NCI-H2227 (cell line): ENCODE results near the gene ABCD2.
"Not testable (repeated sequence)": the region's sequence is repeated elsewhere in the genome, so short reads cannot be mapped to it uniquely, and the experiment has no call there.

ENCODE experiments used
- DNase-seq: peaks from one replicate; lab custom pipeline; 2025; ENCODE audit not compliant: unreplicated experiment; lab: John Stamatoyannopoulos, UW

Gene ABCD2

DNA sequence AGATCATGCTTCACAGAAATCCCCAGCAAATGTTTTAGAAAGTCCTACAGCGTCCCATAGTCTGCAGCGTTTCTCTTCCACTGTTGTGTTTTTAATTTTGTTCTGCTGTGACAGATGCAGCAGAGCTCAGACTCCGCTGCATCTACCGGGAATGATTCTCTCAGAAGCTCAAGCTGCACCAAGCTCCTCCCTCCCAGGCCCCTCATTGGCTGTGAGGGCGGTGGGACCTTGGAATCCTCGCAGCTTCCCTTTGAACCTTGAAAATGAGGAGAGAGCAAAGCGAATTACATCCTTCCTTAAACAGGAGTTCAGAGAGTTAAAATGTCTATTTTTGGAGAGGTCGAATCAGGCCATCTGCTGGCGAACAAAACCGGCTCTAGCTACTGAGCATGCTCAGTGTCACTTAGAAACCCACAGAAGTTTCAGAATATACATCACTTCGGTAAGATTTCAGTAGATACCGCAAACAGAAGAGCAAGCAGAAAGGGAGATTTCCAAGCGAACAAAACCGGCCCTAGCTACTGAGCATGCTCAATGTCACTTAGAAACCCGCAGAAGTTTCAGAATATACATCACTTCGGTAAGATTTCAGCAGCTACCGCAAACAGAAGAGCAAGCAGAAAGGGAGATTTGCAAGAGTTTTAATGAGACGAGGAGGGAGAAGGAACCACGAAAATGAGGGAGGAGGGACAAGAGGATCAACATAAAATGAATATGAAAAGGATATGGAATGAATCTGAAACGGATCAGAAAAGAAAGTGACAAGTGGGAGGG lies at the start of gene ABCD2:
ABCD2 (minus strand) TSS at position 144 of the 774 bp plus-strand sequence. CDS start 188 bp downstream, outside the sequence.
- peak; percentile 51 for DNase-seq

DNA sequence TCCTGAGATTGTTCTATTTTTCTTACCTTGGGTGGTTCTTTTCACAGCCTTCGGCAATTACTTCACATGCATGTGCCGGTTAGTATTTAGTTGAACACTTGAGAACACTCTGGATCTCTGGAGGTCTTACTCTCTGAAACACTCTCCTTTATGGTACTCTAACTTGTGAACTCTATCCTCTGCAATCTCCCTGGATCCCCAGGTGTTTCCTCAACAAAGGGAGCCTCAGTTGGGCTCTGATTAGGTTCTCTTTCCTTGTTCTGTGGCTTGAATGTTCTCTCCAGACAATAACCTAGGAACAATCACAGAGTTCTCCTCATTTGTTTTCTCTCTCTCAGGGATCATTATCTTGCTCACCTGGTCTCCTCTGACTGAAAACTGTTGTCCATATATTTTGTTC lies 40.5 kb upstream of the ABCD2 start:
- DNase-seq = no peak

DNA sequence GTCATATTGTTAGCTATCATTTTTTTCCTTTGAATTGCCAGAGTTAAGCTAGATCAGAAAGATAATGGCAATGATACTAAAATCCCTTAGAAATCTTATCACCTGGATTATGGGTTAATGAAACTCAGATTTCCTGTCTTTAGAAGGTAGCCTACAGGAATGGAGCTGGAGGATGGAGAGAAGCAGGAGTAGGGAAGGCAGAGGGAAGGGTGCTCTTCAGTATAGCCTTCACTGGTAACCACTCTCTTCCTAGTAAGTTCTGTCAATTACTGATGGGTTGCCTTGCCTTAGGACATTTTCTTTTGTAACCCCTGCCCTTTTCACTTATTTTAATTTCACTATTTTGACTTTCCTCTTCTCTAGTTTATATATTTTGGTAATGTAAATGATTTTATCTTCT lies 27.8 kb upstream of the ABCD2 start:
- DNase-seq = no peak

DNA sequence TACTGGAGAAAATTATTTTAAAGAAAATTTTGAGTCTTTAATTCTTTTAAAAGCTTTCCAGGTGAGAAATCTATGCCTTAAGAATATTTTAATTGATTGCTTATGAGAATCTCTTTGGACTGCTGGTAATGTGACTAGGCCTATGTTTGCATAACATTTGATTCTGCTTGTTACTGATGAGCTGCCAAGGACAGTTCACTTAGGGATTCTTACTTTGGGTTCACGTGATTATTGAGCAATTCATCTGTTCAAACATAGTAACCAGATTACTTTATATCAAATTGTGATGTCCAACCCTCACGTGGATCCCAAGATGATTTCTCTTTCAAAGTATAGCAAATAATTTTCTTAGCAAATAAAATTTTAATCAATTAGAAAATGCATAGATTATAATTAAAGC lies 27.4 kb upstream of the ABCD2 start:
- DNase-seq = no peak

DNA sequence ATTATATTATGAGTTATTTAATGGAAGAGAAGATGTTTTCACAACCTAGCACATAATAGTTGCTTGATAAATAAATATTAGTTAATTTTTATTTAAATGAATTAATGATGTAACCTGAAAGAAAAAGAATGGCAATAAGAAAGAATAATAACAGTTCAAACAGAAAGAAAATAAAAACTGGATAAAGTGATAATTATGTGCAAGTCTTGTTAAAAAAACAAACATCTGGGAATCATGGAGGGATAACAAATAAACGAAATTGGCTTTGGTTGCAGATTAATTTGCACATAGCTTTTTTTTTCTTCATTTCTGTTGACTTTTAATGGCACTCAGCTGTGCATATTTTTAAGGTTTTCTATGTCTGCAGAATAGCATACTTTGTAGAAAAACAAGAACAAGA lies 23.4 kb upstream of the ABCD2 start:
- no peak for DNase-seq

DNA sequence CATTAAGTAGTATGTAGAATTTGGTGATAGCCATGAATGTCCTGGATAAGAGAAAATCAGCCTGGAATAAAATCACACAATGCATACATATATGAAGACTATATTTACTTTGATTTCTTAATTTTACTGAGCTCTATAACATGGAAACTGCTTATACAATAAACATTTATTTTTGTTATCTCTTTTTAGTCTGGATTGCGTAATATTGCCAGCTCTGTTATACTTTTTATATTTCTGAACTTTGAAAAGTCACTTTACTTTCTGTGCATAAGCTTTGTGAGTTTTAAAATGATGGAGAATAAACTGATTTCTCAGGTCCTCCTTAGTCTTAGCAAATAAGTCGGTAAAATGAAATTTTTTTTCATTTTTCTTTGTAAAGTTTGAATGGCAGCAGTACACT lies 19.2 kb upstream of the ABCD2 start:
- no peak for DNase-seq

DNA sequence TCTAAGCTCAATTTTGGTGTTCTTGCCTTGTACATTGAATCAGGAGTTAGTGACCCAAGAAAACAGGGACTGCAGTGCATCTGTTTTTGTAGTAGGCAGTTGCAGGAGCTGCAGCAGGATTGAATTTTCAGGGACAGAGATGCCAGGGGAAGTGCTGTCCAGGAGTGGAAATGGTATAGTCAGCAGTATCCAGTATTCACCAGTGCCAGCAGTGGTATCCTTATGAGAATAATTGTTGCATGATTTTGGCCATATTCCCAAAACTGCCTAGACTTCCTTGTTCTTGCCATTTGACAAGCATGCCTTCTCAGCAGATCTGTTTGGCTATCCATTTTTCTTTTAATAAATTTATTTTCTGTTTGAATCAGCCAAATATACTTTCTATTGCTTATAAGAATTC lies 18.6 kb upstream of the ABCD2 start:
- no peak for DNase-seq

DNA sequence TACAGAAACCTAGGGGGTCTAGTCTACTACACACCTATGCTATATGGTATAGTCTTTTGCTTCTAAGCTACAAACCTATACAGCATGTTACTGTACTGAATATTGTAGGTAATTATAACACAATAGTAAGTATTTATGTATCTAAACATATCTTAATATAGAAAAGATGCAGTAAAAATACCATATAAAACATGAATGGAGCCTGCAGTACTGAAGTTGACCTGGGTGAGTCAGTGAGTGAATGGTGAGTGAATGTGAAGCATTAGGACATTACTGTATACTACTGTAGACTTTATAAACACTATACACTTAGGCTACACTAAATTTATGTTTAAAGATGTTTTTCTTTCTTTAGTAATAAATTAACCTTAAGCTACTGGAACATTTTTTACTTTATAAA lies 13.1 kb upstream of the ABCD2 start:
- DNase-seq = no peak

DNA sequence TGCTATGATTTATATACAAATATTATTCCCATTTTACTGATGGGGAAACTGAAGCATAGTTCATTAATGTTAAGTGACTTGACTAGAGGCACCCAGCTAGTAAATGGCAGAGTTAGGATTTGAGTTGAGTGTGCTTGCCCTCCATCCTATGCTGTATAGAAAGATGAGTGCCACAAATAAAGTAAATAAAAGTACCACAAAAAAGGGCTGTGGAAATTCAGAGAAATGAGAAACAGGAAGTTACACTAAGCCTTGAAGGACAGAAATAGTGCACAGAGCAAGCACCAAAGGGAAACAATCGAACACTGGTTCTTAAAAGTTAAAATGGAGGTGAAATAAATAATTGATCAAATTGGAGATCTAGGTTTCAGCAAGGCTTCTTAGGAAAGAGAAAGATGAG lies 9.2 kb upstream of the ABCD2 start:
- DNase-seq = no peak

DNA sequence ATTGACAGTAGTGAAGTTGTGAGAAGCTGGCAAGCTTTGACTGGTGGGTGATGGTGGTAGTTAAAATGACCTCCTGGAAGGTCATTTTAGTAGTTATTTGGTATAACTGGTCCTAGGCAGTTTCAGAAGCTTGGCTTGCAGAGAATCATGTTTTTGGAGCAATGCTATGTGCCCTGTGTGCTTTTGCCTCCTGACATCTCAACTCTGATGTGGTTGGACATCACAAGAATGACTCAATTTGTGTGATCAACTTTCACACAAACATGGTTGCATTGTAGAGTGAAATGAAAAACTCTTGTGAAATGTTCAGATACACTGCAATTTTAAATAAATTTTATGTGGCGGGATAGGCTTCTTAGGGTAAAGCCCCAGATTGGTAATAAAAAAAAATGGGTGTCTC lies 8.3 kb upstream of the ABCD2 start:
- no peak for DNase-seq

DNA sequence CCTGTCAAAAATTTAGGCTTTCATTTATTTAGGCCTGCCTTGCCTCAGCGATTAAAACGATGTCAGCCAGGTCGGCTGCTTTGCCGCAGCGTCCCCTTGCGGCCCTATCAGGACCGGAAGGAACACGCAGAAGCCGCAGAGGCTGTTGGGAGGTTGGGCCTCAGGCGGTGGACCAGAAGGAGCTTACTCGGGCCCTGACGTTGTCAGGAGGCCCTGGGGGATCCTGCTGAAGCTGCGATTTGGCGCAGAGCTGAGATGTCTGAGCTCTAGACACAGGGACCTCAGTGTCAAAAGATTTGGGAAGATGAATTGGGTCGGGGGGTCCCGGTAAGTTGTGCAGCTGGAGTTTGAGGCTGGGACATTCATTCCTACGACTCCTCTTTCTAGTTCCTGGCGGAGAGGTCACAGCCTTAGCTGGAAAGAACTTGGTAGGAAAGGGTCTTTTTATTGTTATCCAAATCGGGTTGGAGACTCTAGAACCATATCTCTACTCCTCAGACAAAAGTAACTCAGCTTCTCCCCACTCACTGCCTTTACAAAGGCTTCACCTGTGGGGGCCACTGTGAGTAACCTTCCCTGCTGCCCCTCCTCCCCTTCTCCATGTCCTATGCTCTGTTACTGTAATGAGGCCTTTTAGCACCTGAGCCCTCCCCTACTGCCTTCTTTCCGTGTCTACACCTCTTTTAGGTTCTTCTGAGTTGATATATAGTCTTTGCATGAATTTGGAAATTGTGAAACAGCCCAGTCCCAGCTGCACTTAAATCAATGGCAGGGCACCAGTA lies 6.6 kb upstream of the ABCD2 start:
- no peak for DNase-seq

DNA sequence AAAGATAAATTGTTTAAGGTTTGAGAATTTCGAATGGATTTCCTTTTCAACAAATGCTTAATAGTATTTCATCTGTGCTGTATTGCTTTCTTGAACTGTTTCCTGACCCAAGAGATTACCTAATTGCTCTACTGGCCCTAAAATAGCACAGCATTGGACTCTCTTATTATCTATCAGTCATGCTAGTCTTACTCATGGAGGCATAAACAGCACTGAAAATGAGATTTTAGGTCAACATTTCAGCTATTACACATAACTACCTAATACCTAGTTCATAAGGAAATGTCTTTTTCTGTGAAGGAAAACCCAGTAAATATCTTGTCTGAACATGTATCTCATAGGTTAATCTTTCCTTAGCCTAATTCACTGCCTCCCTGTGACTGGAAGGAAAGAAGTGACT lies 4.3 kb upstream of the ABCD2 start:
- no peak for DNase-seq

DNA sequence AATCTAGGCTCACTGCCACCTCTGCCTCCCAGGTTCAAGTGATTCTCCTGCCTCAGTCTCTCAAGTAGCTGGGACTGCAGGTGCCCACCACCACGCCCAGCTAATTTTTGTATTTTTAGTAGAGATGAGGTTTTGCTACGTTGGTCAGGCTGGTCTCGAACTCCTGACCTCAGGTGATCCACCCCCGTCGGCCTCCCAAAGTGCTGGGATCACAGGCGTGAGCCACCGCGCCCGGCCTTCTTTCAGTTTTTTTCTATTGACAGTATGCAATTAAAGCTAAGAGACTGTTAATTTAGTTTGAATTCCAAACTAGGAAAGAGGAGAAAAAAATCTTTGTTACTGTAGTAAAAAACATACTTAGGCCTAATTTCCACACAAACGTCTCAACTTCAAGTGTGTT lies 3.6 kb upstream of the ABCD2 start:
- DNase-seq = not testable (repeated sequence)

DNA sequence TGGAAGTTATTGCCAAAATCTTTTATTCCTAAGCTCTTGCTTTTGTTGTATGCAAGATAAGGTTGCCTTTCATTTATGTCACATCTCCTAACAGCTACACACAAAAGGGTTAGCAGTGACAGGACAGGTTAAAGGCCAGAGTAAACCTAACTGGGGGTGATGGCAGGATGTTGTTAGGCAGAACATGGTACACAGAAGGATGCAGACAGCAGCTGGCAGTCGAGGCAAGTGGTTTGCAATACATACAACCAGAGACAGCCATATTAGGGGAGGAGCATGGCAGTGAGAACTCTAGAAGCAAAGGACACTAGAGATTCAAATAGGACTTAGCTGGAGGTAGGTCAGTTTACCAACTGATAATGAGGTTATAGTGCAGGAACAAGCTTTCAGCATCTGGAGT lies 2.7 kb upstream of the ABCD2 start:
- DNase-seq = no peak

DNA sequence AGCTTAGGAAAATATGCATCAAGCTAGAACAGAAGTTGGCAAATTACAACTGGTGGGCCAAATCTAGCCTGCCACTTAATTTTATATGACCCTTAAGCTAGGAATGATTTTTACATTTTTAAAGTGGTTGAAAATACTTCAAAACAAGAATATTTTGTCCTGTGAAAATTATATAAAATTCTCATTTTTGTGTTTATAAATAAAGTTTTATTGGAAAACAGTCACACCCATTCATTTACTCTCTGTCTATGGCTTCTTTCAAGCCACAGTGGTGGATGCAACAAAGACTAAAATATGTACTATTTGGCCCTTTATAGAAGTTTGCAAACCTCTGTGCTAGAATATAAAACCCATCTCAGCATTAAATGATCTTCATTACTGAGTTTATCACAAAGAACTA lies 2.1 kb upstream of the ABCD2 start:
- DNase-seq = no peak

DNA sequence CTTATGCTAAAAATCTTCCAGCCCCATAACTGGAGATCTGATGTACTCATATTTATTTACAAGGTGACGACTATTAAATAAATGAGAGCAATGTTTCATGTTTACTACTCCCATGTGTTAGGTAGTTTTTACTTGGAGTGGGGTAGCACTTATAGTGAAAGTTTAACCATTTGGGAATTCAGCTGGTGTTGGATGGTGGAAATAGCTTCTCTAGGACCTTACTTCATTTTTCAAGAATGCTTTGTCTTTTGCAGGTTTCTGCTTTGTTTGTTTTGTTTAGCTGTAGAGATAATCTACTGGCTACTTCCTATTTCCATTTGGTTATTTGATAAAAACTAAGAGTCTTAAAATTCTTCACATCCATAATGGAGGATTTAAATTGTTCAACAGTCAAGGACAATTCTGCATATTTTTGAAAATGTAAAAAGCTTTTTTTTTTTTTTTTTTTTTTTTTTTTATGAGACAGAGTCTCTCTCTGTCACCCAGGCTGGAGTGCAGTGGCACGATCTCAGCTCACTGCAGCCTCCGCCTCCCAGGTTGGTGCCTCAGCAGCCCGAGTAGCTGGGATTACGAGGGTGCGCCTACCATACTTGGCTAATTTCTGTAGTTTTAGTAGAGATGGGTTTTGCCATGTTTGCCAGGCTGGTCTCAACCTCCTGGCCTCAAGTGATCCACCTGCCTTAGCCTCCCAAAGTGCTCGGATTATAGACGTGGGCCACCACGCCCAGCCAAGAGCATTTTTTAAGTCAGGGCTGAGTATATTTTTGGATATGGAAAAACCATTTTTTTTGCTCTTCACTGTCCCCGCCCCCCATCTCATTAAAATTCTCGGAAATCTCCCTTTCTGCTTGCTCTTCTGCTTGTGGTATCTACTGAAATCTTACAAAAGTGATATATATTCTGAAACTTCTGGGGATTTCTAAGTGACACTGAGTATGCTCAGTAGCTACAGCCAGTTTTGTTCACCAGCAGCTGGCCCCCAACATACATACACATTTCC lies 1.4 kb upstream of the ABCD2 start:
- DNase-seq = no peak

DNA sequence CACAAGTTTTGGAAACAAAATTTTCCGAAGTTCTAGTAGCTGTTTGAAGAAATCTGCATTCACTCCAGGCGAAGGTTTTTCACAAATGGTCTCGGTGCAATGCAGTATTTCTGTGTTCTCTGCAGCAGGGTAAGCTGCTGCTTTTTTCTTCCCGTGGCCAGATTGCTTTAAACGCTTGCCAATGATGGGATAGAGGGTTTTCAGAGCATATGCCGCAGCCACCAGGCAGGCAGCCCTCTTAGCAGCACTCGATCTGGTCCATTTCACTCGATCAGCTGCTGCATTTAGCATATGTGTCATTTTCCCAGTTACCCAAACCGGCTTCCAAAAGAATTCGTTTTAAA lies 315 bp downstream of the ABCD2 start:
- DNase-seq = no peak

DNA sequence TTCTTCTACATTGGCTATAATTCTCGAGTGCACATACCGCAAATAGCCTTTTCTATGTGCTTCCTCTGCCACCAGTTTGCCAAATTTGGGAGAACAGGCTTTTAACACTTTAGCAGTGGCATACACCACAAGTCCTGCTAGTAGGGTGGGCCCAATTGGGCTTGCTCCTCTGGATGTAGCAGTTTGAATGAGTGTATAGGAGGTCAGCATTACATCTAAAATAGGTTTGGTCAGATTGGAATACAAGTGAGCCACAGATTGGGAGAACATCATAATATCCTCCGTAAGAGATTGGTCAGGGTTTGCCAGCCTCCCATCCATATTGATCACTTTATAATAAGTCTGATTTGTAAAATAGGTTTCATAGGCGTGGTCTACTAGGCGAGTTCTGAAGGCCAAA lies 902 bp downstream of the ABCD2 start:
- no peak for DNase-seq

DNA sequence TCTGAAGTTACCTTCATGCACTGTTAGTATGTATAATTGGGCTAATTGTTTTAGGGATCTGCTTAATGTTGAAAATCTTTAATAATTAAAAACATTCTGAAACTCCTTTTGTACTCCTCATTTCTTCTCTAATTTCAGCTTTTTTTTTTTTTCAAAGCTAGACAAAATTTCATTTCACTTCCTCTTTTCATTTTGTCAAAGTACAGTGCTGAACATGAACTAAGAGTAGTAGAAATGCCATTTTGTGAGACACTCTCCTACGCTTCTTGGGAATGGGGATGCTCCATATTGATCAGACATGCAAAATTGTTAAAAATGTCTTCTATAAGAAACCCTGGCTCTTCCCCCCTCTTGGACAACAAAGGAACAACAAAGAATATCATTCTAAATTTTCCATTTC lies 1.7 kb downstream of the ABCD2 start:
- DNase-seq = no peak

DNA sequence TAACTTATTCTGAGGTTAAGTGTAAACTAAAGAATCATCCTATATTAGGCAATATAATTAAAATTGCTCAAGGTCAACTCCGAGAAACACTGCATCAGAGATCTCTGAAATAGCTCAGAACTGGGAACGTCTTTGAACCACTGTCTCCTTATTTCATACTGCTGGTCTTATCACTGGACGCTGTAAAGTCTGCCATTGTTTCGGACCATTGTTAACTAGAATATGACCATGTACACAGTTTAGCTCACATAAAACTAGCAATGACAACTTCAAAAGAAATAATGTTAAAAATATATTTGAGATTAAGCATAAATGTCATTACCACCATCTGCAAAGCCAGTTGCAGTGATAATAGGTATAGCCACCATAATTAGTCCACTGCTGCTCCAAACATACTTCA lies 2.9 kb downstream of the ABCD2 start:
- no peak for DNase-seq

DNA sequence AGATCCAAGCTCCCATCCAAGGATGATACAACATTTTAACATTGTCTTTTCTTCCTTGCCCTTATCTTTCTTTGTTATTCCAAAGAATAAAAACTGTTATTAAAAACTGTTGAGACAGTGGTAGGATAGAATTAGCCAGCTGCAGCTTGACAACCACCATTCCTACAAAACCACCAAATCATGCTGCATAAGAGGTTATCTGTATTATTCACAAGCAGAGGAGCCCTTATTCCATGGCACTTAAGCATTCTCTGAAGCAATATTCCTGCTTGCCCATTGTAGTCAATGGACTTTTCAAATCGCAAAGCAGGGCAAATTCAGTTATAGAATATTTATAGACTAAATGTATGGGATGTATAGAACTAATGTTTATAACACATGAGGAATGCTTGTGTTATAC lies 3.4 kb downstream of the ABCD2 start:
- no peak for DNase-seq

DNA sequence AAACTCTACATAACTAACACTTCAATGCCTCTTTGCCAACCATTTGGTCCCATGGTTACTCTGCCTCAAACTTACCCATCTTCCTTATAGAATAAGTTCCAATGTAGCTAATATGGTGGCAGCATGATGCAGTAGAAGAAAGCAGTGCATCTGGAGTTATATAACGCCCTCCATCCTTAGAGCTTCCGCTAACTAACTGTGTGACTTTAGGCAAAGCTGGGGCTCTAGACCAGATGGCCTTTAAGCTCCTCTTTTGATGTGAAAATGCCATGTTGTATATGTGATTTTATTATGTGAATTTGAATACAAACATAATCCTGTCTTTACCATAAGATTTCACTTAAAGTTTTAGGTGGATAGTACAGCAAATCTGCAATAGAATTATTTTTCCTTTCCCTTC lies 6.1 kb downstream of the ABCD2 start:
- DNase-seq = no peak
